ENCODE results near the gene TMC2.

GRCh38 chr20:2656471-2657117 is 120.2 kb downstream of the TMC2 start:
- no peak for TF ChIP-seq CTCF (IDR thresholded peaks at IDR 0.05)
- TF ChIP-seq POLR2AphosphoS5 (IDR thresholded peaks at IDR 0.05; ENCODE audit: low read depth, low read length), result no peak
- no peak for TF ChIP-seq SIN3A (IDR thresholded peaks at IDR 0.05; ENCODE audit: borderline replicate concordance, insufficient read depth, low read depth, low read length)
